NCI-H2081 (cell line): ENCODE results near the gene CTNNA2.

Source experiments
- DNase-seq, 2 experiments: peaks; one replicate each; lab custom pipeline; 2025; lab: John Stamatoyannopoulos, UW

Gene CTNNA2

GRCh38 chr2:79789811-79790210, 277.0 kb downstream of the CTNNA2 start:
- DNase-seq = no peak

GRCh38 chr2:79792090-79792489, 279.2 kb downstream of the CTNNA2 start:
- DNase-seq = peak in 1 of 2 experiments; percentile 3

- DNase-seq = no peak
Measured at GRCh38 chr2:79793006-79793405, 280.2 kb downstream of the CTNNA2 start.

GRCh38 chr2:79796641-79797040, 283.8 kb downstream of the CTNNA2 start:
- no peak for DNase-seq

GRCh38 chr2:79798776-79799175, 285.9 kb downstream of the CTNNA2 start:
- DNase-seq = no peak

GRCh38 chr2:79799729-79800128, 286.9 kb downstream of the CTNNA2 start:
- DNase-seq = no peak

GRCh38 chr2:79801082-79801481, 288.2 kb downstream of the CTNNA2 start:
- DNase-seq = no peak

GRCh38 chr2:79817288-79817687, 304.4 kb downstream of the CTNNA2 start:
- DNase-seq = no peak

GRCh38 chr2:79820281-79820680, 307.4 kb downstream of the CTNNA2 start:
- no peak for DNase-seq

GRCh38 chr2:79822136-79822535, 309.3 kb downstream of the CTNNA2 start:
- DNase-seq = no peak

- no peak for DNase-seq
Measured at GRCh38 chr2:79824086-79824786, 311.4 kb downstream of the CTNNA2 start.

- no peak for DNase-seq
Measured at GRCh38 chr2:79827881-79828280, 315.0 kb downstream of the CTNNA2 start.

- DNase-seq = peak; percentile 20 to 64
Measured at GRCh38 chr2:79830501-79830900, 317.6 kb downstream of the CTNNA2 start.

- peak in 1 of 2 experiments; percentile 8 for DNase-seq
Measured at GRCh38 chr2:79831961-79832360, 319.1 kb downstream of the CTNNA2 start.

GRCh38 chr2:79832511-79833234, 319.8 kb downstream of the CTNNA2 start:
- DNase-seq = peak; percentile 31 to 53

GRCh38 chr2:79833235-79833878, 320.5 kb downstream of the CTNNA2 start:
- no peak for DNase-seq

- no peak for DNase-seq
Measured at GRCh38 chr2:79835911-79836310, 323.1 kb downstream of the CTNNA2 start.

GRCh38 chr2:79844011-79844410, 331.2 kb downstream of the CTNNA2 start:
- no peak for DNase-seq

- no peak for DNase-seq
Measured at GRCh38 chr2:79846878-79847277, 334.0 kb downstream of the CTNNA2 start.

- no peak for DNase-seq
Measured at GRCh38 chr2:79849241-79849640, 336.4 kb downstream of the CTNNA2 start.

- DNase-seq = no peak
Measured at GRCh38 chr2:79849949-79850348, 337.1 kb downstream of the CTNNA2 start.

- DNase-seq = no peak
Measured at GRCh38 chr2:79850912-79851311, 338.1 kb downstream of the CTNNA2 start.
